HepG2 (cell line): ENCODE results near the gene FAM219A. TPM values are rescaled to one million over a fixed set of nuclear protein-coding genes. Genes with fewer than 3 reads are reported as not detected.

Source experiments
- ARID2 ChIP-seq: sonication (generic); formaldehyde crosslinking; IDR thresholded peaks from 2 replicates; pipeline ENCODE4 v1.8.1; 2022; ENCODE audit warnings: mild to moderate bottlenecking, missing genetic modification reagents, borderline replicate concordance
- CTCF ChIP-seq: sonication (generic); formaldehyde crosslinking; IDR thresholded peaks from 2 replicates; pipeline ENCODE4 v1.5.0; 2020; ENCODE audit warnings: mild to moderate bottlenecking, missing genetic modification reagents, moderate library complexity
- HCFC1 ChIP-seq: fragments of 150-350 bp; IDR thresholded peaks from 2 replicates; pipeline ENCODE4 v1.6.1; 2014; ENCODE audit warnings: low read depth, low read length
- HNRNPL ChIP-seq: fragments of 200-400 bp; formaldehyde crosslinking; IDR thresholded peaks from 2 replicates; pipeline ENCODE4 v1.6.1; 2017; ENCODE audit warnings: mild to moderate bottlenecking, low read depth, low read length
- JDP2 ChIP-seq: sonication (generic); formaldehyde crosslinking; IDR thresholded peaks from 2 replicates; pipeline ENCODE4 v1.8.1; 2022; ENCODE audit warnings: missing genetic modification reagents, borderline replicate concordance
- KDM5A ChIP-seq: fragments of 200-600 bp; sonication (generic); IDR thresholded peaks from 2 replicates; pipeline ENCODE4 v1.7.0; 2018; ENCODE audit warnings: antibody characterized with exemption, mild to moderate bottlenecking, low read length, borderline replicate concordance
- MLLT10 ChIP-seq: sonication (generic); formaldehyde crosslinking; IDR thresholded peaks from 2 replicates; pipeline ENCODE4 v1.4.0; 2020; ENCODE audit warnings: missing genetic modification reagents
- MTERF4 ChIP-seq: sonication (generic); formaldehyde crosslinking; IDR thresholded peaks from 2 replicates; pipeline ENCODE4 v1.8.0; 2023; ENCODE audit warnings: mild to moderate bottlenecking, missing genetic modification reagents
- MTF1 ChIP-seq: sonication (generic); formaldehyde crosslinking; IDR thresholded peaks from 2 replicates; pipeline ENCODE4 v1.5.0; 2020; ENCODE audit warnings: missing genetic modification reagents
- PAXIP1 ChIP-seq: sonication (generic); formaldehyde crosslinking; conservative IDR thresholded peaks from 2 replicates; pipeline ENCODE4 v1.4.0; 2020; ENCODE audit warnings: mild to moderate bottlenecking, missing genetic modification reagents, moderate library complexity
- RBAK ChIP-seq: sonication (generic); formaldehyde crosslinking; IDR thresholded peaks from 2 replicates; pipeline ENCODE4 v1.5.1; 2020; ENCODE audit warnings: mild to moderate bottlenecking, missing genetic modification reagents
- SP2 ChIP-seq: sonication (generic); formaldehyde crosslinking; IDR thresholded peaks from 2 replicates; pipeline ENCODE4 v1.5.1; 2020; ENCODE audit warnings: mild to moderate bottlenecking, missing genetic modification reagents
- SUZ12 ChIP-seq: fragments of 150-350 bp; IDR thresholded peaks from 2 replicates; pipeline ENCODE4 v1.6.1; 2014; ENCODE audit warnings: low read depth, low read length
- TBX3 ChIP-seq: fragments of 450-650 bp; IDR thresholded peaks from 2 replicates; pipeline ENCODE4 v1.6.1; 2017; ENCODE audit warnings: antibody characterized with exemption, mild to moderate bottlenecking, inconsistent platforms, borderline replicate concordance
- TCF12 ChIP-seq, 2 experiments: fragments of 450-650 bp in 1 of 2; sonication (generic) in 1 of 2; formaldehyde crosslinking in 1 of 2; IDR thresholded peaks; 2 replicates each; pipeline versions ENCODE4 v1.6.1 to v1.8.0; 2017 to 2022; ENCODE audit warnings: antibody characterized with exemption in 1 of 2, mild to moderate bottlenecking in 1 of 2, missing genetic modification reagents in 1 of 2, moderate library complexity in 1 of 2
- TP53 ChIP-seq: sonication (generic); formaldehyde crosslinking; conservative IDR thresholded peaks from 2 replicates; pipeline ENCODE4 v1.4.0; 2020; ENCODE audit warnings: missing genetic modification reagents
- USF2 ChIP-seq, 2 experiments: sonication (generic) in 1 of 2; formaldehyde crosslinking in 1 of 2; IDR thresholded peaks; 2 replicates each; pipeline versions ENCODE4 v1.5.1 to v1.6.1; 2011 to 2020; ENCODE audit warnings: borderline replicate concordance in 1 of 2, low read depth in 1 of 2, low read length in 1 of 2, mild to moderate bottlenecking in 1 of 2, missing genetic modification reagents in 1 of 2, moderate library complexity in 1 of 2
- ZNF143 ChIP-seq: sonication (generic); formaldehyde crosslinking; IDR thresholded peaks from 2 replicates; pipeline ENCODE4 v1.4.0; 2020; ENCODE audit warnings: missing genetic modification reagents
- ZNF333 ChIP-seq: sonication (generic); formaldehyde crosslinking; IDR thresholded peaks from 2 replicates; pipeline ENCODE4 v1.4.0; 2020; ENCODE audit warnings: mild to moderate bottlenecking, missing genetic modification reagents, borderline replicate concordance
- ZNF567 ChIP-seq: sonication (generic); formaldehyde crosslinking; IDR thresholded peaks from 2 replicates; pipeline ENCODE4 v1.8.1; 2023; ENCODE audit warnings: mild to moderate bottlenecking, missing genetic modification reagents, borderline replicate concordance
- polyA plus RNA-seq, 8 experiments: library from polyadenylated mRNA; depleted of rRNA in 3 of 8; stranded (reverse) in 7 of 8; unstranded in 1 of 8; fragments of >200 nt; fragmentation: Illumina TruSeq in 4 of 8; extraction: Trizol in 4 of 8; gene quantifications; 2 replicates each; pipeline versions ENCODE4 v1.2.1 to v1.2.3, GENCODE V29; 2011 to 2016; ENCODE audit warnings: low read depth in 4 of 8, missing spikeins in 1 of 8, mixed read lengths in 1 of 8; ENCODE audit not compliant: insufficient read depth in 1 of 8
- total RNA-seq, 5 experiments: library from RNA; depleted of rRNA; stranded (reverse); fragments of >200 nt; fragmentation: Illumina TruSeq; extraction: Trizol; gene quantifications; 2 replicates each; pipeline ENCODE4 v1.2.3, GENCODE V29; 2016; ENCODE audit warnings: low read depth in 1 of 5

Gene FAM219A
- total and polyA plus RNA-seq, 2 of the 13 experiments (the other 11 are each of a cell fraction or from before 2014, with no cell fraction given), result 3.9 to 6.4 TPM

- no peak for TF ChIP-seq ZNF567 (CRISPR knock-in tag)
- TF ChIP-seq USF2 (IDR thresholded peaks at IDR 0.05; ENCODE audit: low read depth, low read length), result no peak
- TF ChIP-seq USF2 (CRISPR knock-in tag; IDR thresholded peaks at IDR 0.05; ENCODE audit: borderline replicate concordance), result no peak
- TF ChIP-seq KDM5A, result no peak
- TF ChIP-seq PAXIP1 (CRISPR knock-in tag), result no peak
- no peak for TF ChIP-seq TBX3
- TF ChIP-seq HCFC1, result no peak
- peak; percentile 57 for TF ChIP-seq SP2 (CRISPR knock-in tag)
- TF ChIP-seq RBAK (CRISPR knock-in tag), result no peak
- no peak for TF ChIP-seq CTCF (CRISPR knock-in tag)
- TF ChIP-seq ARID2 (CRISPR knock-in tag), result no peak
- no peak for TF ChIP-seq MTERF4 (CRISPR knock-in tag)
- no peak for TF ChIP-seq SUZ12
- no peak; the same call in 1 of the 2 replicates for TF ChIP-seq ZNF143 (CRISPR knock-in tag)
- TF ChIP-seq HNRNPL, result no peak
- TF ChIP-seq MTF1, result peak; percentile 86; the same call in 1 of the 2 replicates
- TF ChIP-seq TCF12 (IDR thresholded peaks at IDR 0.05), result no peak
- TF ChIP-seq TCF12 (CRISPR knock-in tag; IDR thresholded peaks at IDR 0.05), result no peak
- TF ChIP-seq MLLT10 (CRISPR knock-in tag), result no peak
- 0 out of 2 replicates have a peak, but pooled peaks have one; percentile 57 for TF ChIP-seq TP53
- TF ChIP-seq JDP2 (CRISPR knock-in tag), result no peak; the same call in 1 of the 2 replicates
- no peak for TF ChIP-seq ZNF333 (CRISPR knock-in tag)
These were observed 77.7 kb downstream of the FAM219A start (continued) for GRCh38 chr9:34380511-34381315.
